Measurements from ENCODE around the gene DNM2. TPM values are rescaled to one million over a fixed set of nuclear protein-coding genes. Genes with fewer than 3 reads are reported as not detected.

Gene DNM2
- total RNA-seq, 1 donor from 2014 or later, result 117 TPM

GRCh38 chr19:10773969-10774368 lies 56.1 kb downstream of the DNM2 start:
- Mint-ChIP-seq H3K27me3 (ENCODE audit: low read depth) (no peaks in the 10 kb centered on the region), H3K27ac (ENCODE audit: unreplicated experiment) (no peak overlapping the region), H3K36me3 (ENCODE audit: low read depth) (peaks cover 15% of the 10 kb centered on the region), H3K4me3 (no peak overlapping the region), H3K9me3 (no peaks in the 10 kb centered on the region), H3K4me1 (peaks cover 14% of the 10 kb centered on the region)
- no peak for TF ChIP-seq CTCF (conservative IDR thresholded peaks at IDR 0.05)
- no peak for DNase-seq (ENCODE audit: low read depth, low spot score)

GRCh38 chr19:10774893-10775292 lies 57.0 kb downstream of the DNM2 start:
- Mint-ChIP-seq H3K27me3 (ENCODE audit: low read depth) (no peaks in the 10 kb centered on the region), H3K9me3 (no peaks in the 10 kb centered on the region), H3K27ac (ENCODE audit: unreplicated experiment) (no peak overlapping the region), H3K4me1 (peaks cover 7% of the 10 kb centered on the region), H3K4me3 (no peak overlapping the region), H3K36me3 (ENCODE audit: low read depth) (peaks cover 15% of the 10 kb centered on the region)
- no peak for DNase-seq (ENCODE audit: low read depth, low spot score)
- TF ChIP-seq CTCF (conservative IDR thresholded peaks at IDR 0.05), result no peak

GRCh38 chr19:10776900-10777650 lies 59.2 kb downstream of the DNM2 start:
- no peak overlapping the region for H3K27ac Mint-ChIP-seq (ENCODE audit: unreplicated experiment)
- H3K36me3 Mint-ChIP-seq (ENCODE audit: low read depth), result peaks cover 13% of the 10 kb centered on the region
- DNase-seq (ENCODE audit: low read depth, low spot score), result no peak
- H3K27me3 Mint-ChIP-seq (ENCODE audit: low read depth), result no peaks in the 10 kb centered on the region
- no peak for TF ChIP-seq CTCF (conservative IDR thresholded peaks at IDR 0.05)
- H3K4me1 Mint-ChIP-seq, result no peaks in the 10 kb centered on the region
- H3K4me3 Mint-ChIP-seq, result no peak overlapping the region
- H3K9me3 Mint-ChIP-seq, result no peaks in the 10 kb centered on the region

- no peaks in the 10 kb centered on the region for H3K27me3 Mint-ChIP-seq (ENCODE audit: low read depth)
- H3K4me1 Mint-ChIP-seq, result no peaks in the 10 kb centered on the region
- H3K4me3 Mint-ChIP-seq, result no peak overlapping the region
Measured at GRCh38 chr19:10780368-10780767, 62.5 kb downstream of the DNM2 start.

GRCh38 chr19:10782795-10783194 lies 64.9 kb downstream of the DNM2 start:
- no peak overlapping the region for H3K4me3 Mint-ChIP-seq
- no peak overlapping the region for H3K27ac Mint-ChIP-seq (ENCODE audit: unreplicated experiment)
- no peak for DNase-seq (ENCODE audit: low read depth, low spot score)
- H3K27me3 Mint-ChIP-seq (ENCODE audit: low read depth), result no peaks in the 10 kb centered on the region
- H3K4me1 Mint-ChIP-seq, result no peaks in the 10 kb centered on the region
- no peak for TF ChIP-seq CTCF (conservative IDR thresholded peaks at IDR 0.05)
- no peaks in the 10 kb centered on the region for H3K9me3 Mint-ChIP-seq
- peaks cover 16% of the 10 kb centered on the region for H3K36me3 Mint-ChIP-seq (ENCODE audit: low read depth)

More at GRCh38 chr19:10780368-10780767, 62.5 kb downstream of the DNM2 start:
- Mint-ChIP-seq H3K27ac (ENCODE audit: unreplicated experiment) (no peak overlapping the region), H3K36me3 (ENCODE audit: low read depth) (peaks cover 12% of the 10 kb centered on the region), H3K9me3 (no peaks in the 10 kb centered on the region)
- no peak for DNase-seq (ENCODE audit: low read depth, low spot score)
- TF ChIP-seq CTCF (conservative IDR thresholded peaks at IDR 0.05), result no peak
